ENCODE data around the gene CSE1L.

- no peak for TF ChIP-seq CTCF (IDR thresholded peaks at IDR 0.05; ENCODE audit: insufficient read depth, low read depth, low read length)
- TF ChIP-seq EZH2 (IDR thresholded peaks at IDR 0.05; ENCODE audit: insufficient read depth, low read length): no peak
Observed at GRCh38 chr20:49024220-49024619, 21.9 kb upstream of the CSE1L start.

All from astrocyte (in vitro differentiated cells and primary cell).